Measurements from ENCODE around the gene PCNX4. TPM values are rescaled to one million over a fixed set of nuclear protein-coding genes. Genes with fewer than 3 reads are reported as not detected.

Gene PCNX4
- total and polyA plus RNA-seq, 8 donors = 6.8 to 105 (median 30.7) TPM

- peaks cover 9 to 68% (median 32%) of the 10 kb centered on the region in 4 donors for H3K4me1 ChIP-seq
- intact Hi-C loops (cut with DNase I; ENCODE audit: low total_unique reads) = loop anchor here (10.0 kb wide), 1 partner anchor 69 kb away; the partner anchor contains the start of gene PCNX4
- H3K27ac ChIP-seq = peak overlapping the region in 3 of 5 donors; percentile 90 to 99 (median 94)
- H3K36me3 ChIP-seq = peaks cover 0 to 4% (median 1%) of the 10 kb centered on the region in 4 donors
- H3K4me3 ChIP-seq = peak overlapping the region; percentile 76 to 84 (median 79)
- H3K27me3 ChIP-seq = no peaks in the 10 kb centered on the region
- no peaks in the 10 kb centered on the region for H3K9me3 ChIP-seq
- DNase-seq = peak in 1 of 2 donors; percentile 39
- TF ChIP-seq EP300 (IDR thresholded peaks at IDR 0.05) = no peak
- no peak for TF ChIP-seq POLR2A (IDR thresholded peaks at IDR 0.05)
- TF ChIP-seq POLR2AphosphoS5 (IDR thresholded peaks at IDR 0.05) = no peak
- no peak for TF ChIP-seq CTCF (IDR thresholded peaks at IDR 0.05)
- 33 to 55% (median 53%) methylated on average over 6 of the region's 6 CpGs for WGBS, 5 donors
Measured at GRCh38 chr14:60163693-60164092, 72.0 kb downstream of the PCNX4 start.

- Histone ChIP-seq H3K4me1 (peaks cover 7 to 63% (median 29%) of the 10 kb centered on the region in 4 donors), H3K36me3 (peaks cover 0 to 4% (median 1%) of the 10 kb centered on the region in 4 donors), H3K27me3 (no peaks in the 10 kb centered on the region), H3K4me3 (peak overlapping the region; percentile 76 to 84 (median 79)), H3K27ac (peak overlapping the region; percentile 90 to 99 (median 96)), H3K9me3 (no peaks in the 10 kb centered on the region)
- TF ChIP-seq POLR2AphosphoS5 (IDR thresholded peaks at IDR 0.05) = peak in 1 of 3 donors; percentile 57
- no peak for TF ChIP-seq POLR2A (IDR thresholded peaks at IDR 0.05)
- intact Hi-C loops (cut with DNase I; ENCODE audit: low total_unique reads) = loop anchor here (10.0 kb wide), 1 partner anchor 70 kb away; the partner anchor contains the start of gene PCNX4
- WGBS, 5 donors = 6 to 8% (median 7%) methylated on average over 5 of the region's 5 CpGs
- no peak for DNase-seq
Measured at GRCh38 chr14:60164404-60164711, 72.6 kb downstream of the PCNX4 start.

DNA sequence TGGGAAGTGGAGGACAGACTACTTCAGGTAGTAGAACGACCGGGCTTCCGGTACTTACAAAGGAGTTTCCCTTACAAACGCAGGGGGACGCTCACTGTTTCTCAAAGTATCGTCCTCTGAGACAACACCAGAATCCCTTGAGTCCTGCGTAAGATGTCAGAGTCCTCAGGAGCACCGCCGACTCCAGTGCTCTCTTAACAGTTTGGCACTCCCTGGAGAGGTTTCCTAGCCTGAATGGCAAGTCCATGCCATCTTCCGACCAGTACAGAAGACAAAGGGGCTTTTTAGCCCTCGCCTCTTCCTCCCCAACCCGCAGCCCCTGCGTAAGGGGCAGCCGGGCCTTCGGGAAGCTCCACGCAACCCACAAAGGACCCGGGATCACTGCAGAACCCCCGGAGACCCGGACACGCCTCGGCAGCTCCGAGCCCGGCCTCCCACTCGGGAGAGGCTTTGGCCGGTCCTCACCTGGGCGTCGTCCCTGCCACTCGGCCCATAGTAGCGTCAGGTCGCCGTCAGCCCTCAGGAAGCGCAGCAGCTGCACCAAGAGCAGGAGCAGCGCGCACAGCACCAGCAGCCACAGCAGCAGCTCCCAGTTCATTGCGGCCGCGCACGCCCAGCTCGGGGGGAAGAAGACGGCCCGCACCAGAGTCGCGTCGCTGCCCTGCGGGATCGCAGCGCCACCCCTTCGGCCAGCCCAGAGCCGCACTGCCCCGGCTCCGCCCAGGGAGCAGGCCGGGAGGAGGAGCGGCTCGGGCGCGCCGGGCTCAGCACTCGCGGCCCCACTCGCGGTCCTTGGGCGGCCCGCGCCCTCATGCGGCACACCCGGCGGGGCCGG is 73.2 kb downstream of the PCNX4 start, which contains the start of gene DHRS7:
Gene DHRS7 (minus strand): TSS at position 687 of the 835 bp plus-strand sequence. CDS start 89 bp downstream, at position 598.
- peaks cover 0 to 4% (median 1%) of the 10 kb centered on the region in 4 donors for H3K36me3 ChIP-seq
- no peaks in the 10 kb centered on the region for H3K27me3 ChIP-seq
- H3K4me1 ChIP-seq = peaks cover 7 to 57% (median 27%) of the 10 kb centered on the region in 4 donors
- intact Hi-C loops (cut with DNase I; ENCODE audit: low total_unique reads) = loop anchor here (10.0 kb wide), 1 partner anchor 70 kb away; the partner anchor contains the start of gene PCNX4
- H3K4me3 ChIP-seq = peak within 1 kb of the TSS; percentile 76 to 84 (median 79)
- TF ChIP-seq EP300 (IDR thresholded peaks at IDR 0.05) (no peak), POLR2AphosphoS5 (IDR thresholded peaks at IDR 0.05) (peak; percentile 11 to 87 (median 83)), CTCF (IDR thresholded peaks at IDR 0.05) (peak in 4 of 7 experiments; percentile 16 to 52 (median 50))
- DNase-seq = peak; percentile 85 to 95
- H3K27ac ChIP-seq = peak within 1 kb of the TSS; percentile 90 to 99 (median 96)
- WGBS, 5 donors = 0% methylated on average over 17 to 68 of the region's 68 CpGs
- H3K9me3 ChIP-seq = no peaks in the 10 kb centered on the region

- WGBS, 5 donors = 5 to 11% (median 6%) methylated on average over 4 of the region's 4 CpGs
- Histone ChIP-seq H3K27ac (peak overlapping the region; percentile 90 to 99 (median 96)), H3K4me1 (peaks cover 7 to 51% (median 27%) of the 10 kb centered on the region in 4 donors), H3K9me3 (no peaks in the 10 kb centered on the region), H3K36me3 (peaks cover 0 to 4% (median 1%) of the 10 kb centered on the region in 4 donors), H3K4me3 (peak overlapping the region; percentile 76 to 84 (median 79)), H3K27me3 (no peaks in the 10 kb centered on the region)
- DNase-seq = peak in 1 of 2 donors; percentile 12
- intact Hi-C loops (cut with DNase I; ENCODE audit: low total_unique reads) = loop anchor here (10.0 kb wide), 1 partner anchor 71 kb away; the partner anchor contains the start of gene PCNX4
- TF ChIP-seq EP300 (IDR thresholded peaks at IDR 0.05) (no peak), CTCF (IDR thresholded peaks at IDR 0.05) (peak in 1 of 7 experiments; percentile 4), POLR2AphosphoS5 (IDR thresholded peaks at IDR 0.05) (no peak), POLR2A (IDR thresholded peaks at IDR 0.05) (no peak)
Measured at GRCh38 chr14:60165547-60165876, 73.8 kb downstream of the PCNX4 start.

All from stomach (tissue), 9 donors.